ENCODE data around the gene KLHL14. TPM values are rescaled to one million over a fixed set of nuclear protein-coding genes. Genes with fewer than 3 reads are reported as not detected.
A peak's percentile ranks its signal among the peaks of the same experiment; 100 is the strongest.

Gene KLHL14
- total and polyA plus RNA-seq, 3 experiments from 2014 or later, result not detected

DNA sequence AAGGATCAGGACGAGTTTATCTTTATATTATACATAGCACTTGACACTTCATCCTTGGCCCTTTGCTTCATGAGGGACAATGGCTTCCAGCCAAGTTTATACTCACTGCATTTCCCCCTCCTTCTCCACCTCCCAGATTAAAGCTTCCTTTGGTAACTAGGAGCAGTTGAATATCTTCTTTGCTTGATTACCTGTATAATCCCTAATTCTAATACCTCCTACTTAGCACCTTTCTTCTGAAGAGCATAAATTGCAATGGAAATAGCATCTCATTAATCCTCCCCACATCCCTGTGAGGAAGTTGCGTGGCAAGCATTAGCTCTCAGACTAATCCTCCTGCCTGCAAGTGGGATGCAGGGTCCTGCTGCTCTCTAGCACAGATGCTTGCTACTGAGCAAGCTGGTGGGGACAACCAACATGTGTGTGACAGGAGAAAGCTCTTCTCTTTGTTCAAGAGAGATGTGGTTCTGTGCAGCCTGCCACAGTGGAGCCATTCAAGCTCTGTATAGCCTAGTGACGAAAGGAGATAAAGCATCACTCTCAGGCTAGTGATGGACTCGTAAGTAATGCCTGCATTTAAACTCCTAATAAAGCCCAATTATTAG, 19.1 kb downstream of the KLHL14 start:
- POLR2A ChIA-PET, result no interaction called here

DNA sequence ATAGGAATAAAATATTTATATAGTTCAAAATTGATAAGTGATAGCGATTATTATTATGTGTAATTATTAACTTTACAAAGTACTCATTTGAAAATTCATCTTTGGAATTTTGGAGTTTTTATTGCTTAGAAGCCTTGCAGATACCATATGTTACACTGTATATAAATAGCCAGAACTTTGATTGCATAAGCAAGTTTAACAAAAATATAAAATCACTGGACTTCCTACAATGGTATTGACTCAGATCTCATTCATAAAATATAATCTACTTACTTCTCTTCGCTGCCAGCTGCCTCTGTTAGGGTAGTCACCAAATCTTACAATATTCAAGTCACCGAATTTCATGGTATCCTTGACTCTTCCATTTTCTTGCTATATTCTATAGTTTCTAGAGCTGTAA, 22.5 kb downstream of the KLHL14 start:
- Mint-ChIP-seq H3K4me1 (no peaks in the 10 kb centered on the region), H3K9me3 (peaks cover 0 to 4% (median 0%) of the 10 kb centered on the region in 5 donors), H3K27me3 (peaks cover 4 to 10% of the 10 kb centered on the region in 2 donors), H3K27ac (no peak overlapping the region), H3K36me3 (no peaks in the 10 kb centered on the region), H3K4me3 (no peak overlapping the region)
- no peaks in the 10 kb centered on the region for H3K36me3 ChIP-seq (ENCODE audit: insufficient read depth, low read length)
- no peaks in the 10 kb centered on the region for H3K27me3 ChIP-seq (ENCODE audit: insufficient read depth, low read length, poor library complexity, severe bottlenecking)
- H3K9me3 ChIP-seq (ENCODE audit: low read length), result no peaks in the 10 kb centered on the region
- no peak overlapping the region for H3K27ac ChIP-seq (ENCODE audit: low read depth, low read length)
- POLR2A ChIA-PET, result no interaction called here
- CTCF ChIA-PET, result no interaction called here
- no peak overlapping the region for H3K4me3 ChIP-seq (ENCODE audit: low read length)
- H3K4me1 ChIP-seq (ENCODE audit: insufficient read depth, low read length), result no peaks in the 10 kb centered on the region
- no peak for DNase-seq

More for the DNA sequence above, 19.1 kb downstream of the KLHL14 start:
- Histone ChIP-seq H3K4me1 (ENCODE audit: insufficient read depth, low read length) (no peaks in the 10 kb centered on the region), H3K36me3 (ENCODE audit: insufficient read depth, low read length) (no peaks in the 10 kb centered on the region), H3K27me3 (ENCODE audit: insufficient read depth, low read length, poor library complexity, severe bottlenecking) (no peaks in the 10 kb centered on the region), H3K4me3 (ENCODE audit: low read length) (no peak overlapping the region), H3K9me3 (ENCODE audit: low read length) (no peaks in the 10 kb centered on the region), H3K27ac (ENCODE audit: low read depth, low read length) (no peak overlapping the region)
- Mint-ChIP-seq H3K9me3 (peaks cover 0 to 4% (median 2%) of the 10 kb centered on the region in 5 donors), H3K27ac (no peak overlapping the region), H3K36me3 (no peaks in the 10 kb centered on the region), H3K4me1 (no peaks in the 10 kb centered on the region), H3K4me3 (no peak overlapping the region), H3K27me3 (peaks cover 4 to 19% of the 10 kb centered on the region in 2 donors)
- DNase-seq, result no peak
- CTCF ChIA-PET, result no interaction called here

- no peaks in the 10 kb centered on the region for H3K4me1 ChIP-seq (ENCODE audit: insufficient read depth, low read length)
- H3K4me3 ChIP-seq (ENCODE audit: low read length), result no peak overlapping the region
- H3K4me3 Mint-ChIP-seq, result no peak overlapping the region
- no peaks in the 10 kb centered on the region for H3K27me3 ChIP-seq (ENCODE audit: insufficient read depth, low read length, poor library complexity, severe bottlenecking)
- no peaks in the 10 kb centered on the region for H3K36me3 Mint-ChIP-seq
- H3K9me3 Mint-ChIP-seq, result peaks cover 0 to 4% (median 0%) of the 10 kb centered on the region in 5 donors
- H3K27me3 Mint-ChIP-seq, result peaks cover 2 to 7% of the 10 kb centered on the region in 2 donors
- H3K9me3 ChIP-seq (ENCODE audit: low read length), result no peaks in the 10 kb centered on the region
- POLR2A ChIA-PET, result no interaction called here
- no peaks in the 10 kb centered on the region for H3K4me1 Mint-ChIP-seq
- no peak for DNase-seq
- CTCF ChIA-PET, result no interaction called here
- no peak overlapping the region for H3K27ac ChIP-seq (ENCODE audit: low read depth, low read length)
- no peaks in the 10 kb centered on the region for H3K36me3 ChIP-seq (ENCODE audit: insufficient read depth, low read length)
- no peak overlapping the region for H3K27ac Mint-ChIP-seq
Observed at GRCh38 chr18:32749809-32750208, 23.0 kb downstream of the KLHL14 start.

DNA sequence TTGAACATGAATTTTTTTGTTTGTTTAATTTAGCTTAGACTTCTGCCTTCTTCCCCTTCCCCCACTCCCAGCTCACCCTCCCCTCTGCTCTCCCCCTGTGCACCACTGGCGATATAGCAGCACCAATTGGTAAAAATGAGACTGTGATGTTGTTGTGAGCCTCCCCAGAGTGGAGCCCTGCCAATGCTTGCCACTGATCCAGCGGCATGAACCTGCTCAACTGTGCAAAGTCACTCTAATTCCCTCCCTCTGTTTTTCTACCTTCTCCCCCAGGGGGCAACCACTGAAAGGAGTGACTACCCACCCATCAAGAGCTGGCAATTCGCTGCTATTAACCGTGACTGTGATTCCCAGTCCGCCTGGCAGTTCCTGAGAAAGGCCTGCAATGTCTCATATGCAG, 30.2 kb downstream of the KLHL14 start:
- peaks cover under 1 to 10% of the 10 kb centered on the region in 2 donors for H3K27me3 Mint-ChIP-seq
- Histone ChIP-seq H3K36me3 (ENCODE audit: insufficient read depth, low read length) (no peaks in the 10 kb centered on the region), H3K4me3 (ENCODE audit: low read length) (no peak overlapping the region), H3K27me3 (ENCODE audit: insufficient read depth, low read length, poor library complexity, severe bottlenecking) (no peaks in the 10 kb centered on the region), H3K4me1 (ENCODE audit: insufficient read depth, low read length) (no peaks in the 10 kb centered on the region), H3K27ac (ENCODE audit: low read depth, low read length) (no peak overlapping the region), H3K9me3 (ENCODE audit: low read length) (no peaks in the 10 kb centered on the region)
- no peaks in the 10 kb centered on the region for H3K36me3 Mint-ChIP-seq
- no peak overlapping the region for H3K27ac Mint-ChIP-seq
- POLR2A ChIA-PET, result no interaction called here
- DNase-seq, result no peak
- no peak overlapping the region for H3K4me3 Mint-ChIP-seq
- peaks cover 0 to 3% (median 0%) of the 10 kb centered on the region in 5 donors for H3K9me3 Mint-ChIP-seq
- CTCF ChIA-PET, result no interaction called here
- H3K4me1 Mint-ChIP-seq, result no peaks in the 10 kb centered on the region

- no peaks in the 10 kb centered on the region for H3K4me1 ChIP-seq (ENCODE audit: insufficient read depth, low read length)
- Mint-ChIP-seq H3K27ac (no peak overlapping the region), H3K4me1 (peaks cover 2 to 6% (median 6%) of the 10 kb centered on the region in 3 donors), H3K27me3 (peaks cover 4 to 5% of the 10 kb centered on the region in 2 donors), H3K9me3 (peaks cover 0 to 3% (median 0%) of the 10 kb centered on the region in 5 donors), H3K36me3 (peaks cover 0 to 1% (median 0%) of the 10 kb centered on the region in 3 donors), H3K4me3 (no peak overlapping the region)
- H3K36me3 ChIP-seq (ENCODE audit: insufficient read depth, low read length), result no peaks in the 10 kb centered on the region
- H3K4me3 ChIP-seq (ENCODE audit: low read length), result no peak overlapping the region
- no peak overlapping the region for H3K27ac ChIP-seq (ENCODE audit: low read depth, low read length)
- no peak for DNase-seq
- POLR2A ChIA-PET, result no interaction called here
- no peaks in the 10 kb centered on the region for H3K27me3 ChIP-seq (ENCODE audit: insufficient read depth, low read length, poor library complexity, severe bottlenecking)
- CTCF ChIA-PET, result no interaction called here
- H3K9me3 ChIP-seq (ENCODE audit: low read length), result no peaks in the 10 kb centered on the region
Observed at GRCh38 chr18:32735781-32736180, 37.0 kb downstream of the KLHL14 start.

- no peak overlapping the region for H3K27ac ChIP-seq (ENCODE audit: low read depth, low read length)
- Mint-ChIP-seq H3K4me3 (no peak overlapping the region), H3K36me3 (peaks cover 0 to 1% (median 0%) of the 10 kb centered on the region in 3 donors), H3K9me3 (peaks cover 0 to 3% (median 0%) of the 10 kb centered on the region in 5 donors), H3K4me1 (peaks cover 9 to 19% (median 18%) of the 10 kb centered on the region in 3 donors), H3K27me3 (peaks cover 4 to 5% of the 10 kb centered on the region in 2 donors), H3K27ac (no peak overlapping the region)
- no peak for DNase-seq
- H3K27me3 ChIP-seq (ENCODE audit: insufficient read depth, low read length, poor library complexity, severe bottlenecking), result no peaks in the 10 kb centered on the region
- no peaks in the 10 kb centered on the region for H3K9me3 ChIP-seq (ENCODE audit: low read length)
- POLR2A ChIA-PET, result no interaction called here
- H3K4me1 ChIP-seq (ENCODE audit: insufficient read depth, low read length), result no peaks in the 10 kb centered on the region
- no peaks in the 10 kb centered on the region for H3K36me3 ChIP-seq (ENCODE audit: insufficient read depth, low read length)
- CTCF ChIA-PET, result no interaction called here
- H3K4me3 ChIP-seq (ENCODE audit: low read length), result no peak overlapping the region
Observed at GRCh38 chr18:32734442-32734841, 38.4 kb downstream of the KLHL14 start.

DNA sequence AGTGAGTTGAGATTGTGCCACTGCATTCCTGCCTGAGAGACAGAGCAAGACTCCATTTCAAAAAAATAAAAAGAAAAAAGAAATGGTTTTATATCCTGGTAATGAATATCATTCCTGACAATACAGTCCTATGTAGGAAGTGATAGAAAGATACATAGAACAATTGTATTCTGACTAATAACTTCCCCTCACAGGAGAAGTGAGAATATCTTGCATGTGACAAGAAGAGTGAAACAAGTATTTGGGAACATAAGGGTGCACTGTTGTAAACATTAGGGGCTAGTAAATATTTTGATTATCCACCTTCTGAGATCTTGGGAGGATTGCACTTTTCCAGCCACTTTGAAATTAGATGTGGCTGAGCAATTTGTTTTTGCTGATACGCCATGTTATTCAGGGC, 40.7 kb downstream of the KLHL14 start:
- H3K36me3 ChIP-seq (ENCODE audit: insufficient read depth, low read length), result no peaks in the 10 kb centered on the region
- ChIA-PET CTCF (no interaction called here), POLR2A (no interaction called here)
- H3K27ac Mint-ChIP-seq, result no peak overlapping the region
- peak overlapping the region in 1 of 7 donors; percentile 8 for H3K4me3 Mint-ChIP-seq
- no peaks in the 10 kb centered on the region for H3K27me3 ChIP-seq (ENCODE audit: insufficient read depth, low read length, poor library complexity, severe bottlenecking)
- H3K27ac ChIP-seq (ENCODE audit: low read depth, low read length), result no peak overlapping the region
- H3K9me3 ChIP-seq (ENCODE audit: low read length), result no peaks in the 10 kb centered on the region
- H3K4me1 Mint-ChIP-seq, result peaks cover 12 to 26% (median 26%) of the 10 kb centered on the region in 3 donors
- no peaks in the 10 kb centered on the region for H3K4me1 ChIP-seq (ENCODE audit: insufficient read depth, low read length)
- H3K36me3 Mint-ChIP-seq, result peaks cover 0 to 1% (median 0%) of the 10 kb centered on the region in 3 donors
- H3K9me3 Mint-ChIP-seq, result peaks cover 0 to 3% (median 2%) of the 10 kb centered on the region in 5 donors
- H3K27me3 Mint-ChIP-seq, result peaks cover 2 to 4% of the 10 kb centered on the region in 2 donors
- no peak overlapping the region for H3K4me3 ChIP-seq (ENCODE audit: low read length)
- no peak for DNase-seq

GRCh38 chr18:32730620-32731091, 42.2 kb downstream of the KLHL14 start:
- peak in 1 of 5 donors; percentile 0 for DNase-seq

More at GRCh38 chr18:32730620-32731091, 42.2 kb downstream of the KLHL14 start:
- Mint-ChIP-seq H3K27me3 (peaks cover 2 to 4% of the 10 kb centered on the region in 2 donors), H3K4me1 (peaks cover 12 to 26% (median 26%) of the 10 kb centered on the region in 3 donors), H3K27ac (peak overlapping the region in 6 of 8 donors; percentile 61 to 81 (median 67)), H3K4me3 (peak overlapping the region; percentile 70 to 89 (median 82)), H3K9me3 (peaks cover 0 to 3% (median 2%) of the 10 kb centered on the region in 5 donors), H3K36me3 (peaks cover 0 to 1% (median 0%) of the 10 kb centered on the region in 3 donors)
- Histone ChIP-seq H3K36me3 (ENCODE audit: insufficient read depth, low read length) (no peaks in the 10 kb centered on the region), H3K27ac (ENCODE audit: low read depth, low read length) (no peak overlapping the region), H3K27me3 (ENCODE audit: insufficient read depth, low read length, poor library complexity, severe bottlenecking) (no peaks in the 10 kb centered on the region), H3K9me3 (ENCODE audit: low read length) (no peaks in the 10 kb centered on the region), H3K4me1 (ENCODE audit: insufficient read depth, low read length) (no peaks in the 10 kb centered on the region), H3K4me3 (ENCODE audit: low read length) (peak overlapping the region; percentile 2)
- ChIA-PET POLR2A (no interaction called here), CTCF (no interaction called here)
